Loucy (cell line): ENCODE results near the gene SEMA6A.

Experiments
- EZH2phosphoT487 ChIP-seq: fragments of 200-600 bp; IDR thresholded peaks from 2 replicates; pipeline ENCODE4 v1.6.1; 2018; ENCODE audit warnings: antibody characterized with exemption, mild to moderate bottlenecking, moderate library complexity, borderline replicate concordance
- TF ChIP-seq, protein P1 (sequence below): fragments of 200-600 bp; sonication (generic); conservative IDR thresholded peaks from 2 replicates; pipeline ENCODE4 v1.5.1; 2014; ENCODE audit warnings: mild to moderate bottlenecking, antibody characterized with exemption, low read length

- TF ChIP-seq, protein P1, sequence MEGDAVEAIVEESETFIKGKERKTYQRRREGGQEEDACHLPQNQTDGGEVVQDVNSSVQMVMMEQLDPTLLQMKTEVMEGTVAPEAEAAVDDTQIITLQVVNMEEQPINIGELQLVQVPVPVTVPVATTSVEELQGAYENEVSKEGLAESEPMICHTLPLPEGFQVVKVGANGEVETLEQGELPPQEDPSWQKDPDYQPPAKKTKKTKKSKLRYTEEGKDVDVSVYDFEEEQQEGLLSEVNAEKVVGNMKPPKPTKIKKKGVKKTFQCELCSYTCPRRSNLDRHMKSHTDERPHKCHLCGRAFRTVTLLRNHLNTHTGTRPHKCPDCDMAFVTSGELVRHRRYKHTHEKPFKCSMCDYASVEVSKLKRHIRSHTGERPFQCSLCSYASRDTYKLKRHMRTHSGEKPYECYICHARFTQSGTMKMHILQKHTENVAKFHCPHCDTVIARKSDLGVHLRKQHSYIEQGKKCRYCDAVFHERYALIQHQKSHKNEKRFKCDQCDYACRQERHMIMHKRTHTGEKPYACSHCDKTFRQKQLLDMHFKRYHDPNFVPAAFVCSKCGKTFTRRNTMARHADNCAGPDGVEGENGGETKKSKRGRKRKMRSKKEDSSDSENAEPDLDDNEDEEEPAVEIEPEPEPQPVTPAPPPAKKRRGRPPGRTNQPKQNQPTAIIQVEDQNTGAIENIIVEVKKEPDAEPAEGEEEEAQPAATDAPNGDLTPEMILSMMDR = no peak
- TF ChIP-seq EZH2phosphoT487 = no peak
Observed at GRCh38 chr5:116546033-116546742, 28.4 kb downstream of the SEMA6A start.
